HEK293 (cell line): ENCODE data around the gene GID8.

Source experiments
- CTCF ChIA-PET: fragments of 350-600 bp; formaldehyde crosslinking; extraction: SDS; loops from one replicate; lab custom pipeline; 2021; ENCODE audit warnings: antibody characterized with exemption; lab: Yijun Ruan, JAX
- POLR2A ChIA-PET: fragments of 300-600 bp; formaldehyde crosslinking; extraction: SDS; loops from one replicate; lab custom pipeline; 2020; ENCODE audit warnings: antibody characterized with exemption, inconsistent platforms; lab: Yijun Ruan, JAX
- H3K27ac ChIP-seq: fragments of 200-500 bp; sonication (Bioruptor generic); 2 replicates; pipeline ENCODE4 v1.5.1; 2014; ENCODE audit warnings: low read depth, low read length, control low read depth, inconsistent platforms; ENCODE audit errors: extremely low read depth
- H3K36me3 ChIP-seq, 2 experiments: fragments of 200-500 bp in 1 of 2; sonication (Bioruptor generic) in 1 of 2; 1 replicate in 1 of 2; 2 replicates in 1 of 2; pipeline ENCODE4 v1.5.1; 2014 to 2017; ENCODE audit warnings: inconsistent platforms in 2 of 2, low read length in 2 of 2; ENCODE audit not compliant: control insufficient read depth in 2 of 2, insufficient read depth in 1 of 2
- H3K4me1 ChIP-seq: fragments of 200-500 bp; sonication (Bioruptor generic); 2 replicates; pipeline ENCODE4 v1.5.1; 2014; ENCODE audit warnings: mild to moderate bottlenecking, low read length, inconsistent platforms; ENCODE audit not compliant: control insufficient read depth, insufficient read depth
- H3K4me3 ChIP-seq: 2 replicates; pipeline ENCODE4 v1.5.1; 2011; ENCODE audit warnings: low read depth, mild to moderate bottlenecking, control low read depth, low read length, moderate library complexity
- H3K9me3 ChIP-seq: fragments of 200-500 bp; sonication (Bioruptor generic); 2 replicates; pipeline ENCODE4 v1.5.1; 2014; ENCODE audit warnings: low read depth, low read length, inconsistent platforms; ENCODE audit not compliant: control insufficient read depth, insufficient read depth
- EGR2 ChIP-seq: fragments of 450-650 bp; formaldehyde crosslinking; IDR thresholded peaks from 2 replicates; pipeline ENCODE4 v1.5.1; 2016; ENCODE audit warnings: low read depth, missing biosample characterization, missing genetic modification characterization
- GLI4 ChIP-seq: fragments of 450-650 bp; formaldehyde crosslinking; IDR thresholded peaks from 2 replicates; pipeline ENCODE4 v1.5.1; 2016; ENCODE audit warnings: missing biosample characterization, missing genetic modification characterization
- GLIS2 ChIP-seq: fragments of 450-650 bp; formaldehyde crosslinking; IDR thresholded peaks from 2 replicates; pipeline ENCODE4 v1.5.1; 2016; ENCODE audit warnings: missing biosample characterization, missing genetic modification characterization
- SP2 ChIP-seq: fragments of 450-650 bp; formaldehyde crosslinking; IDR thresholded peaks from 2 replicates; pipeline ENCODE4 v1.5.1; 2016; ENCODE audit warnings: missing biosample characterization, missing genetic modification characterization
- ZFHX2 ChIP-seq: fragments of 450-650 bp; formaldehyde crosslinking; conservative IDR thresholded peaks from 2 replicates; pipeline ENCODE4 v1.5.1; 2016; ENCODE audit warnings: missing biosample characterization, missing genetic modification characterization
- ZIC2 ChIP-seq: fragments of 450-650 bp; formaldehyde crosslinking; IDR thresholded peaks from 2 replicates; pipeline ENCODE4 v1.5.1; 2016; ENCODE audit warnings: missing biosample characterization, missing genetic modification characterization
- ZNF132 ChIP-seq: fragments of 450-650 bp; formaldehyde crosslinking; IDR thresholded peaks from 2 replicates; pipeline ENCODE4 v1.5.1; 2017; ENCODE audit warnings: missing biosample characterization, missing genetic modification characterization, borderline replicate concordance
- ZNF23 ChIP-seq: fragments of 450-650 bp; formaldehyde crosslinking; IDR thresholded peaks from 2 replicates; pipeline ENCODE4 v1.5.1; 2016; ENCODE audit warnings: missing biosample characterization, missing genetic modification characterization, borderline replicate concordance
- ZNF350 ChIP-seq: fragments of 450-650 bp; formaldehyde crosslinking; IDR thresholded peaks from 2 replicates; pipeline ENCODE4 v1.5.0; 2017; ENCODE audit warnings: missing biosample characterization, mild to moderate bottlenecking, missing genetic modification characterization
- ZNF354C ChIP-seq: fragments of 450-650 bp; formaldehyde crosslinking; IDR thresholded peaks from 2 replicates; pipeline ENCODE4 v1.5.1; 2016; ENCODE audit warnings: missing biosample characterization, missing genetic modification characterization, low read depth, borderline replicate concordance
- ZNF521 ChIP-seq: fragments of 450-650 bp; formaldehyde crosslinking; IDR thresholded peaks from 2 replicates; pipeline ENCODE4 v1.5.1; 2017; ENCODE audit warnings: missing biosample characterization, mild to moderate bottlenecking, missing genetic modification characterization
- ZNF596 ChIP-seq: fragments of 450-650 bp; IDR thresholded peaks from 2 replicates; pipeline ENCODE4 v1.5.0; 2018; ENCODE audit warnings: missing biosample characterization, mild to moderate bottlenecking, missing genetic modification characterization, moderate library complexity
- ZNF600 ChIP-seq: fragments of 450-650 bp; formaldehyde crosslinking; IDR thresholded peaks from 2 replicates; pipeline ENCODE4 v1.5.1; 2016; ENCODE audit warnings: missing biosample characterization, missing genetic modification characterization
- ZNF670 ChIP-seq: fragments of 450-650 bp; formaldehyde crosslinking; IDR thresholded peaks from 2 replicates; pipeline ENCODE4 v1.5.1; 2016; ENCODE audit warnings: missing biosample characterization, missing genetic modification characterization, low read depth
- ZNF785 ChIP-seq: fragments of 450-650 bp; formaldehyde crosslinking; IDR thresholded peaks from 2 replicates; pipeline ENCODE4 v1.5.1; 2016; ENCODE audit warnings: missing biosample characterization, missing genetic modification characterization
- TF ChIP-seq, protein P1 (sequence below): fragments of 450-650 bp; formaldehyde crosslinking; IDR thresholded peaks from 2 replicates; pipeline ENCODE4 v1.5.1; 2016; ENCODE audit warnings: missing biosample characterization, missing genetic modification characterization
- TF ChIP-seq, protein P2 (sequence below): fragments of 450-650 bp; formaldehyde crosslinking; IDR thresholded peaks from 2 replicates; pipeline ENCODE4 v1.5.1; 2017; ENCODE audit warnings: missing biosample characterization, missing genetic modification characterization

The GID8 gene

DNA sequence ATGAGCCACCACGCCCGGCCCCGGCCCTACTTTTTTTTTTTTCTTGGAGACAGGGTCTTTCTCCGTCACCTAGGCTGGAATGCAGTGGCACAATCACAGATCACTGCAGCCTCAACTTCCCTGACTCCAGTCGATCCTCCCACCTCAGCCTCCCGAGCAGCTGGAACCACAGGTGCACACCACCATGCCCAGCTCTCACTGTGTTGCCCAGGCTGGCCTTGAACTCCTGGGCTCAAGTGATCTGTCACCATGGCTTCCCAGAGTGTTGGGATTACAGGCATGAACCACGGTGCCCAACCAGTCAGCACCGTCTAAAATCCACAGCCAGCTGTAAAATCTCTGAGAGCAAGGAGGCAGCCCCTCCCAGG, 32.0 kb downstream of the GID8 start (continued):
- no peak for TF ChIP-seq GLI4 (tag by site-specific recombination)
- TF ChIP-seq, all 188 proteins: peak for 0

DNA sequence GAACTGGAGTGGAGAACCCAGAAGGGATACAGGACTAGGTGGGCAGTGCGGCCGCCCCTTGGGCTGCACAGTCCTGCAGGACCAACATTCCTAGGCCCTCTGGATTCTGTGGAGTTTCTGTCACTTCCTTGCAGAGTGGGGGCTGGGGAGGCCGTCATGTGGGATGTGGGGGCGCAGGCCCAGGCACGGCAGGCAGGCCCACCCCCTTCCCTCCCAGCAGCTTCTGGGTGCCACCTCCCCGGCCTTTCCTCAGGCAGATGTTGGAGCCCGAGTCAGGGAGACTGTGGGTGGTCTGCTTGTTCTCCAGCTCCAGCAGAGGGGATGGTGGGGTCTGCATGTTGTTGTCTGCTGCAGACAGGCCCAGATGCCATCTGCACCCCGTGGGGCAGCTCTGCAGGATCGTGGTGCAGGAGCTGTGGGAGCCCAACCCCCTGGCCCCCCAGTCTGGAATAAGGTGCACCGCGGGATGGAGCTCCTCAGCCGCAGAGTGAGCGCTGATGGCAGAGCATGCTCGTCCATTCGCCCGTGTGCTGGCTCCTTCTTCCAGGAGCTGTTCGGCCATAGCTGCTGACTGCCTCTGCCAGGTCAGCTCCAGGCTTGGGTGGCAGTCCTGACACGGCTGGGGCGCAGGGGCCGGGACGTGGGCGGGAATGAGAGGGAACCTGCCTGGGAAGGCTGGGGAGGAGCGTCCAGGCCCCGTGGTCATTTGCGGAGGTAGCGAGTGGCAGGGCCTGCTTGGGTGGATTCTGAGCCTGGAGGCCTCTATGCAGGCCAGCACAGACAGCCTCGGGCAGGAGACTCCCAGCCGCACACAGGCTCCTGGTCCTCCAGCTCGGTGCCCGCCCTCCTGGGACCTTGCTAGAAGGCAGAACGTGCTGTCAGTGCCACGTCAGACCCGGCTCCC, 32.6 kb downstream of the GID8 start:
- Histone ChIP-seq H3K4me3 (no peak overlapping the region), H3K36me3 (no peaks in the 10 kb centered on the region), H3K27ac (no peak overlapping the region), H3K9me3 (no peaks in the 10 kb centered on the region), H3K4me1 (no peaks in the 10 kb centered on the region)
- ChIA-PET CTCF (interaction anchor here (0.6 to 1.9 kb wide), 5 partner anchors 9 to 48 kb away, joined by 3 to 6 read pairs (median 3); no protein-coding TSS in a partner anchor), POLR2A (no interaction called here)
- TF ChIP-seq ZIC2 (tag by site-specific recombination): peak; percentile 56; the same call in 1 of the 2 replicates
- peak; percentile 58; the same call in 1 of the 2 replicates for TF ChIP-seq ZNF600
- no peak for TF ChIP-seq ZNF596
- TF ChIP-seq, protein P1, sequence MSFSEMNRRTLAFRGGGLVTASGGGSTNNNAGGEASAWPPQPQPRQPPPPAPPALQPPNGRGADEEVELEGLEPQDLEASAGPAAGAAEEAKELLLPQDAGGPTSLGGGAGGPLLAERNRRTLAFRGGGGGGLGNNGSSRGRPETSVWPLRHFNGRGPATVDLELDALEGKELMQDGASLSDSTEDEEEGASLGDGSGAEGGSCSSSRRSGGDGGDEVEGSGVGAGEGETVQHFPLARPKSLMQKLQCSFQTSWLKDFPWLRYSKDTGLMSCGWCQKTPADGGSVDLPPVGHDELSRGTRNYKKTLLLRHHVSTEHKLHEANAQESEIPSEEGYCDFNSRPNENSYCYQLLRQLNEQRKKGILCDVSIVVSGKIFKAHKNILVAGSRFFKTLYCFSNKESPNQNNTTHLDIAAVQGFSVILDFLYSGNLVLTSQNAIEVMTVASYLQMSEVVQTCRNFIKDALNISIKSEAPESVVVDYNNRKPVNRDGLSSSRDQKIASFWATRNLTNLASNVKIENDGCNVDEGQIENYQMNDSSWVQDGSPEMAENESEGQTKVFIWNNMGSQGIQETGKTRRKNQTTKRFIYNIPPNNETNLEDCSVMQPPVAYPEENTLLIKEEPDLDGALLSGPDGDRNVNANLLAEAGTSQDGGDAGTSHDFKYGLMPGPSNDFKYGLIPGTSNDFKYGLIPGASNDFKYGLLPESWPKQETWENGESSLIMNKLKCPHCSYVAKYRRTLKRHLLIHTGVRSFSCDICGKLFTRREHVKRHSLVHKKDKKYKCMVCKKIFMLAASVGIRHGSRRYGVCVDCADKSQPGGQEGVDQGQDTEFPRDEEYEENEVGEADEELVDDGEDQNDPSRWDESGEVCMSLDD (tag by site-specific recombination): no peak
- TF ChIP-seq GLIS2 (tag by site-specific recombination): peak; percentile 23
- TF ChIP-seq ZNF670 (tag by site-specific recombination): no peak
- peak; percentile 11; the same call in 1 of the 2 replicates for TF ChIP-seq SP2 (tag by site-specific recombination)
- TF ChIP-seq ZNF521: no peak

DNA sequence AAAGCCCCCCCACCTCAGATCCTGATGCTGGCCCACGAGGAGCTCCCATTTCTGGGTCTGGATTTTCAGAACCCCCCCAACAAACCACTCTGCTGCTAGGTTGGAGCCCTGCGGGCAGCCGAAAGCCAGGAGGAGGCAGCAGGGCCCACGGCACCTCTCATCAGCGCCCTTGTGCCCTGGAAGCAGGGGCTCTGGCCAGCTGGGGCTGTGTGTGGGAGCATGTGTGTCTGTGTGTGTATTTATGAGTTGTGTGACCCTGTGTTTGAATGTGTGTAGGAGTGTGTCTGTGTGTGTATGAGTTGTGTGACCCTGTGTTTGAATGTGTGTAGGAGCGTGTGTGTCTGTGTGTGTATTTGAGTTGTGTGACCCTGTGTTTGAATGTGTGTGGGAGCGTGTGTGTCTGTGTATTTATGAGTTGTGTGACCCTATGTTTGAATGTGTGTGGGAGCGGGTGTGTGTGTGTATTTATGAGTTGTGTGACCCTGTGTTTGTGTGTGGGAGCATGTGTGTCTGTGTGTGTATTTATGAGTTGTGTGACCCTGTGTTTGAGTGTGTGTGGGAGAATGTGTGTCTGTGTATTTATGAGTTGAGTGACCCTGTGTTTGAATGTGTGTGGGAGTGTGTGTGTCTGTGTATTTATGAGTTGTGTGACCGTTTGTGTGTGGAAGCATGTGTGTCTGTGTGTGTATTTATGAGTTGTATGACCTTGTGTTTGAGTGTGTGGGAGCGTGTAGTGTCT, 33.4 kb downstream of the GID8 start:
- Histone ChIP-seq H3K4me1 (no peaks in the 10 kb centered on the region), H3K9me3 (no peaks in the 10 kb centered on the region), H3K36me3 (no peaks in the 10 kb centered on the region), H3K27ac (no peak overlapping the region), H3K4me3 (no peak overlapping the region)
- TF ChIP-seq EGR2 (tag by site-specific recombination): peak; percentile 84
- no peak for TF ChIP-seq ZNF23 (tag by site-specific recombination)
- no peak for TF ChIP-seq ZNF132
- TF ChIP-seq ZNF350 (tag by site-specific recombination): no peak
- no peak for TF ChIP-seq ZNF354C (tag by site-specific recombination)
- TF ChIP-seq ZFHX2 (tag by site-specific recombination): peak; percentile 91
- TF ChIP-seq ZNF785 (tag by site-specific recombination): no peak
- TF ChIP-seq, protein P2, sequence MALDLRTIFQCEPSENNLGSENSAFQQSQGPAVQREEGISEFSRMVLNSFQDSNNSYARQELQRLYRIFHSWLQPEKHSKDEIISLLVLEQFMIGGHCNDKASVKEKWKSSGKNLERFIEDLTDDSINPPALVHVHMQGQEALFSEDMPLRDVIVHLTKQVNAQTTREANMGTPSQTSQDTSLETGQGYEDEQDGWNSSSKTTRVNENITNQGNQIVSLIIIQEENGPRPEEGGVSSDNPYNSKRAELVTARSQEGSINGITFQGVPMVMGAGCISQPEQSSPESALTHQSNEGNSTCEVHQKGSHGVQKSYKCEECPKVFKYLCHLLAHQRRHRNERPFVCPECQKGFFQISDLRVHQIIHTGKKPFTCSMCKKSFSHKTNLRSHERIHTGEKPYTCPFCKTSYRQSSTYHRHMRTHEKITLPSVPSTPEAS (tag by site-specific recombination): peak; percentile 80
- ChIA-PET CTCF (interaction anchor here (0.6 to 1.9 kb wide), 3 partner anchors 38 to 48 kb away, joined by 3 to 6 read pairs (median 4); no protein-coding TSS in a partner anchor), POLR2A (no interaction called here)
